ENCODE measurements around the gene H2BK1.

The H2BK1 gene

DNA sequence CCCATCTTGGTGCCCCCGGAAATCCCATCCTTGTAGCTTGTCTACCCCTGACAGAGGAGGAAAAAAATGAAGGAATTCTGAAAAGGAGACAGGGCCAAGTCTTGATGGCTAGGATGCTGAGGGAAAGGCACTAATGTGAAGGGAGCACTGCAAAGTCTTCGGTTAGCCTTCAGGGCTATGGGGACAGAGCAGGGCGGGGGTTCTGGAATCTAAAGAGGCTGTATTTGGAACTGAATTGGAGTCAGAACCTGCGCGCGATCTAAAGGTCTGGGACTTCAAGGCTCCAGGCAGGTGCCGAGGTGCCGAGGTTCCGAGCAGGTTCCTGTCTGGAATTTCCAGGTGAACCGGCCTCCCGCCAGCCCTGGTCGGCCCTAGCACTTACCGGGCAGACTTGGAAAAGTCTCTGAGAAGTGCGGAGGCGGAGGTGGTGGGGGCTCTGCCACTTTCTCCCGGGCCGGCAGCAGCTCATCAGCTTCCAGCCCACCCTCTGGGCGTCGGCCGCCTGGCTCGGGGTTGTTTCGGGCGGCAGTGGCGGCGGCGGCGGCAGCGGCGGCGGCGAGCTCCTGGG lies 43.6 kb downstream of the H2BK1 start:
- H3K4me3 ChIP-seq (IDR thresholded peaks at IDR 0.05; ENCODE audit: insufficient read depth, low read depth, low read length) = no peak overlapping the region
- H3K36me3 ChIP-seq (ENCODE audit: insufficient read depth) = no peaks in the 10 kb centered on the region
- no peak overlapping the region for H3K4me2 ChIP-seq
- H2AFZ ChIP-seq (ENCODE audit: low read depth) = no peak overlapping the region
- no peak overlapping the region for H3K9ac ChIP-seq
- H3K27ac ChIP-seq = no peak overlapping the region
- TF ChIP-seq, protein P1, sequence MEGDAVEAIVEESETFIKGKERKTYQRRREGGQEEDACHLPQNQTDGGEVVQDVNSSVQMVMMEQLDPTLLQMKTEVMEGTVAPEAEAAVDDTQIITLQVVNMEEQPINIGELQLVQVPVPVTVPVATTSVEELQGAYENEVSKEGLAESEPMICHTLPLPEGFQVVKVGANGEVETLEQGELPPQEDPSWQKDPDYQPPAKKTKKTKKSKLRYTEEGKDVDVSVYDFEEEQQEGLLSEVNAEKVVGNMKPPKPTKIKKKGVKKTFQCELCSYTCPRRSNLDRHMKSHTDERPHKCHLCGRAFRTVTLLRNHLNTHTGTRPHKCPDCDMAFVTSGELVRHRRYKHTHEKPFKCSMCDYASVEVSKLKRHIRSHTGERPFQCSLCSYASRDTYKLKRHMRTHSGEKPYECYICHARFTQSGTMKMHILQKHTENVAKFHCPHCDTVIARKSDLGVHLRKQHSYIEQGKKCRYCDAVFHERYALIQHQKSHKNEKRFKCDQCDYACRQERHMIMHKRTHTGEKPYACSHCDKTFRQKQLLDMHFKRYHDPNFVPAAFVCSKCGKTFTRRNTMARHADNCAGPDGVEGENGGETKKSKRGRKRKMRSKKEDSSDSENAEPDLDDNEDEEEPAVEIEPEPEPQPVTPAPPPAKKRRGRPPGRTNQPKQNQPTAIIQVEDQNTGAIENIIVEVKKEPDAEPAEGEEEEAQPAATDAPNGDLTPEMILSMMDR (conservative IDR thresholded peaks at IDR 0.05; ENCODE audit: low read depth, low read length) = no peak
- H3K4me1 ChIP-seq (ENCODE audit: low read depth, poor library complexity, severe bottlenecking) = no peaks in the 10 kb centered on the region
- H3K27me3 ChIP-seq (ENCODE audit: insufficient read depth, low read depth) = peaks cover 44% of the 10 kb centered on the region
- no peaks in the 10 kb centered on the region for H4K20me1 ChIP-seq (ENCODE audit: insufficient read depth)
- no peaks in the 10 kb centered on the region for H3K79me2 ChIP-seq (ENCODE audit: insufficient read depth, low read depth)

DNA sequence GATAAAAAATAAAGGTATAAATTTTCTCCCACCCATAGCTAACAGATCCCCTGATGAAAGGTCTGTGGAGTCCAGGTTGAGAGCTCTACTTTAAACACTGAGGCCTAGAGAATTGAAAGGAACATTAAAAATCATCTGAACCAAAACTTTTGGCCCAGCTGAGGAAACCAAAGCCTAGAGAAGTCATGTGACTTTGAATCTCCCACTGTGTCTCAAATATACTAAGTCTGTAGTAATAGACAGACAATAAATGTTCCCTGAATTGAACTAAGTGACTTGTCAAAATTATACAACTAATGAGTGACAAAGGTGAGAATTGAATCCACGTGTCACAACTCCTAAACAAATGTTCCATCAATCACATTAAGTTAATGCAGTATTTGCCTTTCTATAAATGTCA lies 48.5 kb downstream of the H2BK1 start:
- H3K79me2 ChIP-seq (ENCODE audit: insufficient read depth, low read depth) = no peaks in the 10 kb centered on the region
- H2AFZ ChIP-seq (ENCODE audit: low read depth) = no peak overlapping the region
- peaks cover 4% of the 10 kb centered on the region; the same call in 1 of the 2 replicates for H3K27me3 ChIP-seq (ENCODE audit: insufficient read depth, low read depth)

More for the DNA sequence above, 48.5 kb downstream of the H2BK1 start:
- H3K4me1 ChIP-seq (ENCODE audit: low read depth, poor library complexity, severe bottlenecking) = no peaks in the 10 kb centered on the region
- no peaks in the 10 kb centered on the region for H4K20me1 ChIP-seq (ENCODE audit: insufficient read depth)
- no peak overlapping the region for H3K4me2 ChIP-seq
- TF ChIP-seq, protein P1 (conservative IDR thresholded peaks at IDR 0.05; ENCODE audit: low read depth, low read length) = no peak
- no peak overlapping the region for H3K9ac ChIP-seq
- H3K4me3 ChIP-seq (IDR thresholded peaks at IDR 0.05; ENCODE audit: insufficient read depth, low read depth, low read length) = no peak overlapping the region
- no peak overlapping the region for H3K27ac ChIP-seq
- no peaks in the 10 kb centered on the region for H3K36me3 ChIP-seq (ENCODE audit: insufficient read depth)
